Fibroblast of mammary gland (primary cell): ENCODE results near the gene PDZRN4.
"Not testable (repeated sequence)": the region's sequence is repeated elsewhere in the genome, so short reads cannot be mapped to it uniquely, and the experiment has no call there.

Experiments used
- DNase-seq: peaks from one replicate; pipeline ENCODE4 v3.0.0-alpha.2; 2010; ENCODE audit warnings: low read depth
- H3K4me3 ChIP-seq: 2 replicates; pipeline ENCODE4 v1.5.1; 2011; ENCODE audit warnings: low read depth, mild to moderate bottlenecking, low read length, moderate library complexity; ENCODE audit not compliant: control insufficient read depth
- TF ChIP-seq, protein P1 (sequence below): conservative IDR thresholded peaks from 2 replicates; pipeline ENCODE4 v1.5.1; 2011; ENCODE audit warnings: low read depth, low read length, inconsistent platforms; ENCODE audit not compliant: control insufficient read depth, insufficient read depth

PDZRN4 gene

DNA sequence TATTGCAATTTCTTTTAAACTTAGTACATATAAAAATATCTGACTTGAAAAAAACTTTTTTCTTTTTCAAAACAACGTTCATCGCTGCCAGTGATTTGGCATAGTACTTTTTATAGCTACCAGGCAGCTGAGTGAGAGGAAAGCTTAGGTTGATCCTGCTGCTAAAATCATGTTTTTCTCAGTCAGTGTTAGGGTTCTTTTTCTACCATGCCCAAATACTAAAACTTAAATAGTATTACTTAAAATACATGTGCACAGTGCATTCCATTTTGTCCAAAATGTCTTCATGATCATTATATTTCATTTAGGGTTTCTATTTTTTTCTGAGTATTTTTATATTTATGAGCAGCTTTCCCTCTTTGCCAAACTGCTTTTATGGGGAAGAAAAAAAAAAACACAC is 123.8 kb downstream of the PDZRN4 start:
- TF ChIP-seq, protein P1, sequence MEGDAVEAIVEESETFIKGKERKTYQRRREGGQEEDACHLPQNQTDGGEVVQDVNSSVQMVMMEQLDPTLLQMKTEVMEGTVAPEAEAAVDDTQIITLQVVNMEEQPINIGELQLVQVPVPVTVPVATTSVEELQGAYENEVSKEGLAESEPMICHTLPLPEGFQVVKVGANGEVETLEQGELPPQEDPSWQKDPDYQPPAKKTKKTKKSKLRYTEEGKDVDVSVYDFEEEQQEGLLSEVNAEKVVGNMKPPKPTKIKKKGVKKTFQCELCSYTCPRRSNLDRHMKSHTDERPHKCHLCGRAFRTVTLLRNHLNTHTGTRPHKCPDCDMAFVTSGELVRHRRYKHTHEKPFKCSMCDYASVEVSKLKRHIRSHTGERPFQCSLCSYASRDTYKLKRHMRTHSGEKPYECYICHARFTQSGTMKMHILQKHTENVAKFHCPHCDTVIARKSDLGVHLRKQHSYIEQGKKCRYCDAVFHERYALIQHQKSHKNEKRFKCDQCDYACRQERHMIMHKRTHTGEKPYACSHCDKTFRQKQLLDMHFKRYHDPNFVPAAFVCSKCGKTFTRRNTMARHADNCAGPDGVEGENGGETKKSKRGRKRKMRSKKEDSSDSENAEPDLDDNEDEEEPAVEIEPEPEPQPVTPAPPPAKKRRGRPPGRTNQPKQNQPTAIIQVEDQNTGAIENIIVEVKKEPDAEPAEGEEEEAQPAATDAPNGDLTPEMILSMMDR: no peak
- no peak for DNase-seq
- no peak overlapping the region for H3K4me3 ChIP-seq

- H3K4me3 ChIP-seq: not testable (repeated sequence)
Measured at GRCh38 chr12:41312451-41312850, 124.3 kb downstream of the PDZRN4 start.

GRCh38 chr12:41325336-41325735 is 137.2 kb downstream of the PDZRN4 start:
- H3K4me3 ChIP-seq: no peak overlapping the region
- TF ChIP-seq, protein P1: no peak
- no peak for DNase-seq

More at GRCh38 chr12:41312451-41312850, 124.3 kb downstream of the PDZRN4 start:
- not testable (repeated sequence) for DNase-seq

- TF ChIP-seq, protein P1: no peak
- DNase-seq: no peak
- H3K4me3 ChIP-seq: no peak overlapping the region
Measured at GRCh38 chr12:41327096-41327895, 139.2 kb downstream of the PDZRN4 start.

DNA sequence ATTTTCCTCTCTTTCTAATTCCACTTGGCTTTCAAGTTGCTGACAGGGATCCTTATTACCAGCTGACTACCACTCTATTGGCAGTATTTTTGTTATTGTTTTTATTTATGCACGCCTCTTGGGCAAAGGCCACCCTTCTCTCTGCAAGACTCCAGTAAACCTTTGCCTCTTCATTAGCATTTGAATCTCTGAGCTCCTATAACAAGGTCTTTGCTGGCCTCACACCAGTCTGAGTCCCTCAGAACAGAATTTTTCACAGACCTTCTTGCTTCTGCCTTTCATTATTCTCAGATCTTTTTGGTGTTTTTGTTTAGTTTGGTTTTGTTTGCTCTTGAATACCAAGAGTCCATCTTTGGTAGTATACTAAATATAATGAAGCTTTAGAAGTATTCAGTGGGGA is 145.9 kb downstream of the PDZRN4 start:
- TF ChIP-seq, protein P1: no peak

DNA sequence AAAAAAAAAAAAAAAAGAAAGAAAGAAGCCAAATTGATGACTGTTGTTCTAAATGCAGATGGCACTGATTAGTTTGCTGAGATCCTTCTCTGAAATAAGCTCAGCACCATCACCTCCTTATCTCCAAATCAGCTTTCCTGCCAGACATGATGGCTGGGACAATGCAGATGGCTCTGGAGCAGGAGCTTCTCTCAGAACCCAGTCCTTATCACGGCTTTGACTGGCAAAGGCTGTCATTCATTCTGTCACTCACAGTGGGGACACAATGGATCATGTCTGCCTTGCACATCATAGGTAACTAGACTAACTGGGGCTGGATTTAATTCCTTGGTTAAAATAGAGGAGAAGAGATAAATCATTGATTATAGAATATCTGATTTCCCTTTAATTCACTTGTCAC is 146.3 kb downstream of the PDZRN4 start:
- no peak overlapping the region for H3K4me3 ChIP-seq
- TF ChIP-seq, protein P1: no peak
- no peak for DNase-seq

More for the DNA sequence above, 145.9 kb downstream of the PDZRN4 start:
- DNase-seq: no peak
- no peak overlapping the region for H3K4me3 ChIP-seq

DNA sequence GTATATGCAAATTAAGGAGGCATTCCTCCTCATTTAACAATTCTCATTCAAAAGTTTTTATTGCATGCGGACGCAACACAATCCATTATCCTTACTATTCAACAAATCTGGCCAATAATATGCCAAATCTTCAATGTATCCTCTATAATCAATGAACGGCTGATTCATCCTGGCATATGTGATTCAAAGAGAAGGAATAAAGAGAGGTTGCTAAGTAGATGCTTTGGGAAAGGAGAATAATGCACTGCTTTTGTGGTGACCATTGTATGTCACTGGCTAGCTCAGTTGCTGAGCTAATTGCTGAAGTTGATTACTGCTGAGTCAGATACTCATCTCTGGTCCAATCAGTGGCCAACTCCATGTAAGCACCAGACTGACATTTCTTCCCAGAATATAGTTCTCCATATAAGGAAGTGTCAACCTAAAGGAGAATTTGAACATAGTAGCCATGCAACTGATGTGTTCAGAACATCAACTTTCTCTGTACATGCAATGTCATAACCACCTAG is 148.0 kb downstream of the PDZRN4 start:
- no peak for DNase-seq
- TF ChIP-seq, protein P1: no peak

More for the DNA sequence above, 148.0 kb downstream of the PDZRN4 start:
- no peak overlapping the region for H3K4me3 ChIP-seq
